H1 (cell line): ENCODE data around the gene NHEJ1. TPM values are rescaled to one million over a fixed set of nuclear protein-coding genes. Genes with fewer than 3 reads are reported as not detected.

Experiments
- CHD7 ChIP-seq: fragments of 300-600 bp; sonication (generic); IDR thresholded peaks from 2 replicates; pipeline ENCODE4 v1.7.1; 2012; ENCODE audit warnings: low read length, moderate library complexity, mild to moderate bottlenecking, inconsistent platforms; ENCODE audit not compliant: insufficient replicate concordance
- CREB1 ChIP-seq: IDR thresholded peaks from 2 replicates; pipeline ENCODE4 v1.6.1; 2012; ENCODE audit warnings: inconsistent platforms
- CTBP2 ChIP-seq: IDR thresholded peaks from 2 replicates; pipeline ENCODE4 v1.7.0; 2011; ENCODE audit warnings: borderline replicate concordance, mild to moderate bottlenecking, moderate library complexity, mixed read lengths, low read length; ENCODE audit not compliant: insufficient read depth, insufficient read length
- EP300 ChIP-seq, 2 experiments: IDR thresholded peaks; 1 replicate in 1 of 2; 2 replicates in 1 of 2; pipeline ENCODE4 v1.6.1; 2011 to 2012; ENCODE audit warnings: low read depth in 2 of 2, low read length in 2 of 2, mild to moderate bottlenecking in 2 of 2, borderline replicate concordance in 1 of 2, inconsistent platforms in 1 of 2, moderate library complexity in 1 of 2
- SUZ12 ChIP-seq: fragments of 200-600 bp; sonication (generic); IDR thresholded peaks from 2 replicates; pipeline ENCODE4 v1.6.1; 2012; ENCODE audit warnings: mild to moderate bottlenecking, inconsistent platforms, low read length, moderate library complexity, mixed read lengths
- TEAD4 ChIP-seq: IDR thresholded peaks from 2 replicates; pipeline ENCODE4 v1.6.1; 2012; ENCODE audit warnings: low read depth, low read length, inconsistent platforms, mixed read lengths
- polyA plus RNA-seq, 7 experiments: library from polyadenylated mRNA; depleted of rRNA in 3 of 7; stranded (reverse) in 5 of 7; unstranded in 2 of 7; fragments of >200 nt in 5 of 7; fragments of 200-250 nt in 2 of 7; gene quantifications; 1 replicate in 5 of 7; 2 replicates in 1 of 7; 4 replicates in 1 of 7; pipeline versions ENCODE4 v1.2.1 to v1.2.3, GENCODE V29; 2011 to 2013; ENCODE audit warnings: missing spikeins in 2 of 7, mixed read lengths in 2 of 7
- total RNA-seq: library from RNA; stranded (reverse); fragmentation: NEBNext Ultra II Directional; extraction: Animal tissue kit (Norgen Biotek cat#: 25700); gene quantifications from 2 replicates; pipeline ENCODE4 v1.2.1, GENCODE V29; 2021

NHEJ1 gene
- total and polyA plus RNA-seq, 2 of the 8 experiments (the other 6 are each of a cell fraction or from before 2014, with no cell fraction given), result 22.7 to 24.1 TPM

DNA sequence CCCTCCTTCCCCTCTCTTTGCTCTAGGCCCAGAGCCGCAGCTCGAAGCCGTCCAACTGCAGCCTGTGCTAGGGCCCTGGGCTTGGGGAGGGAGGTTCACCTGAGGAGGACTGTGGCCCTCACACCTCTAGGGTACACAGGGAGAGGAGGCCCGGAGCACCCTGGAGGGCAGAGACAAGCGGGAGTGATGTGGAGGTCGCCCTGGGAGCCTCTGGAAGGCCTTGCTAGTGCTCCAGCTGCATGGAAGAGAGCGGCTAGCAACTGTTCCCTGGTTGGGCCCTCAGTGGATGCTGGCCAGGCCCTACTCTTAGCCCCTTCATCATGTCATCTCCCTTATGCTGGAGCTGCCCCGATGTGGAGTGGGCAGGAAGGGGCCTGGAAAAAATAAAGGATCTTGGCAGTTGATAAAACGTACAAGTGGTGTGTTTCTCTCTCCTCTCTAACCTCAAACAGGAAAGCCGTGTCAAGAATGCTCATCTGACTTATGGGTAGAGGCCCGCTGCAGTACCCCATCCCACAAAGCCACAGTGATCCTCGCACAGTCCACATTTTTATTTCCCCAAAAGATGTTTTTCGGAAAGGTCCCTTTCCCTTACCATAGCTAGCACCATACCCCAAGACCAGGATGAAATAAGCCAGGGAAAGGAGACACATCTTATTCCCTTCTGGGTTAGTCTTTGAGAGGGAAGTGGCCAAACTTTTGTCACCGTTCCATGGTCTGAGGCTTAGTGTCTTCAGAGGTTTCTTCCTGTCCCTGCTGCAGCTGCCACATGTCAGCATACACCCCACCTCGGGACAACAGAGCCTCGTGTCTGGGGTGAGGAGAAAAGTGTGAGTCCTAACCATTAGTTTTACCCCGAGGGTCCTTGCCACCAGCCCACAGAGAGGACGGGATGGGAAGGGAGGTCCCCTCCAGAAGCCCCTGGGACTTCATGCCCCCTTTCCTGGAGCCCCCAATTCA is 48.9 kb upstream of the NHEJ1 start (continued):
- TF ChIP-seq CTBP2 (no peak), CHD7 (no peak), CREB1 (no peak), EP300 (IDR thresholded peaks at IDR 0.05; ENCODE audit: borderline replicate concordance in 1 of 2, low read depth in 2 of 2, low read length in 2 of 2) (no peak), SUZ12 (no peak), TEAD4 (no peak)
